ENCODE results near the gene NDEL1.
"Not testable (repeated sequence)": the region's sequence is repeated elsewhere in the genome, so short reads cannot be mapped to it uniquely, and the experiment has no call there.

NDEL1 gene

DNA sequence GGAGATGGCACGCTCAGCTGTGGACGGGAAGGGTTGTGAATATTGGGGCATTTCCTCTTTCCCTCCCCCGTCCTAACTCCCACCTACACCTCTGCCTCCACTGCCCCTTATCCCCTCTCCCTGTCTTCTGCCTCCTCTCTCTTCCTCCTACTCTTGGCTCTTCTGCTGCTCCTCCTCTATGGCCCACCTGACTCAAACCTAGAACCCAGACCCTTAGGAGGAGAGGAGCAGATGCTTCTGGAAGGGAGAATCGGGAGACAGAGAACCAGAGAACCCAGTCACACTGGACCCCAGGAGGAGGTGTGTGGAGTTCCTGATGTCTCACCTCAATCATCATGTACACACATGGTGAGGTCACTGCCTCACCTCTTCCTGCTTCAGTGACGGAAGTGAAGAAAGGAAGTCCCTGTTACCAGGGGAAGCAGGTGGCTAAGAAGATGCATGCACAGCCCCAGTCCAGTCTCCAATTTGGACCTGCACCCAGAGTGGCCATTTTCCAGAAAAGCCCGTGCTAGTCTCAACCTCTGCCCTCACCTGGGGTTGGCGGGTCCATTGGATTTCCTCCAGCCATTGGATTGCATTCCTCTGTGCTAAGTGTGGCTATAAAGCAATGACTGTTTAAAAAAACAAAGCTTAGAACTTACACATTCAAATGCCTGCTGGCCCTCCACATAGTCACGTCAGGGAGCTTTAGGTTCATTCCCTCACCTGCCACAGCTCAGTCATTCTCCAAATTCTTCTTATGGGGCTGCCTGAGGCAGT is 42.0 kb upstream of the NDEL1 start:
- H3K4me3 ChIP-seq (ENCODE audit: low read depth, low read length): no peak overlapping the region
- TF ChIP-seq, protein P1, sequence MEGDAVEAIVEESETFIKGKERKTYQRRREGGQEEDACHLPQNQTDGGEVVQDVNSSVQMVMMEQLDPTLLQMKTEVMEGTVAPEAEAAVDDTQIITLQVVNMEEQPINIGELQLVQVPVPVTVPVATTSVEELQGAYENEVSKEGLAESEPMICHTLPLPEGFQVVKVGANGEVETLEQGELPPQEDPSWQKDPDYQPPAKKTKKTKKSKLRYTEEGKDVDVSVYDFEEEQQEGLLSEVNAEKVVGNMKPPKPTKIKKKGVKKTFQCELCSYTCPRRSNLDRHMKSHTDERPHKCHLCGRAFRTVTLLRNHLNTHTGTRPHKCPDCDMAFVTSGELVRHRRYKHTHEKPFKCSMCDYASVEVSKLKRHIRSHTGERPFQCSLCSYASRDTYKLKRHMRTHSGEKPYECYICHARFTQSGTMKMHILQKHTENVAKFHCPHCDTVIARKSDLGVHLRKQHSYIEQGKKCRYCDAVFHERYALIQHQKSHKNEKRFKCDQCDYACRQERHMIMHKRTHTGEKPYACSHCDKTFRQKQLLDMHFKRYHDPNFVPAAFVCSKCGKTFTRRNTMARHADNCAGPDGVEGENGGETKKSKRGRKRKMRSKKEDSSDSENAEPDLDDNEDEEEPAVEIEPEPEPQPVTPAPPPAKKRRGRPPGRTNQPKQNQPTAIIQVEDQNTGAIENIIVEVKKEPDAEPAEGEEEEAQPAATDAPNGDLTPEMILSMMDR (IDR thresholded peaks at IDR 0.05; ENCODE audit: low read depth, low read length, missing control alignments): no peak
- no peak for DNase-seq (ENCODE audit: low read depth)

DNA sequence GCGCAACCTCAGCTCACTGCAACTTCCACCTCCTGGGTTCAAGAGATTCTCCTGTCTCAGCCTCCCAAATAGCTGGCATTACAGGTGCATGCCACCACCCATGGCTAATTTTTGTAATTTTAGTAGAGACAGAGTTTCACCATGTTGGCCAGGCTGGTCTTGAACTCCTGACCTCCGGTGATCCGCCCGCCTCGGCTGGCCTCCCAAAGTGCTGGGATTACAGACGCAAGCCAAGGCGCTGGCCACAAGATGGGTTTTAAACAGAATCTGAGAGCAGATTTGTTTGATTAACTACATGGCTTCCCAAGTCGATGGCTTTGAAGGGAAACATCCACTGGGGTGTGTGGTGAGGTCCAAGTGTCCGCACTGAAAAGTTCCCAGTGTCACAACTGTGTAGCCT is 41.2 kb upstream of the NDEL1 start:
- not testable (repeated sequence) for H3K4me3 ChIP-seq (ENCODE audit: low read depth, low read length); DNase-seq (ENCODE audit: low read depth)

DNA sequence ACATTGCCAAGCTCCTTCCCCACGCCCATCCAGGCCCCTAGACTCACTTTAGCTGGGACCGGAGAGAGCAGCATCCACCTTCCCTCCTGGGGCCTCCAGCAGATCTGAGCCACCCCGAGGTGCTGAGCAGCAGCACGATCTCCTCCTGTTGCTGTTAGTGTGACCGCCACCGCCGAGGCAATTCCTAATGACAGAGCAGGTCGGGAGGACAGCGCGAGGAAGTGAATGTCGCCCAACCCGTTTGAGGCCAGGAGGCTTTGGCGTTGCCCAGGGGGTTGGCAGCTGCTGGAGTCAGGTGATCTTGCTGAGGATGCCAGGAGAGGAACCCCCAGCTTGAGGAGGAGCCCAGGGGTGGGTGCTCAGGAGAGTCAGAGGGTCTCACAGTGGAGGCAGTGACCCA is 38.0 kb upstream of the NDEL1 start, which contains the start of gene RNF222:
Gene RNF222, minus strand, starts transcription at position 192 of the 400 bp plus-strand sequence. CDS start 4,366 bp downstream, outside the sequence.
- TF ChIP-seq, protein P1 (IDR thresholded peaks at IDR 0.05; ENCODE audit: low read depth, low read length, missing control alignments): no peak
- no peak within 1 kb of the TSS for H3K4me3 ChIP-seq (ENCODE audit: low read depth, low read length)
- DNase-seq (ENCODE audit: low read depth): no peak

DNA sequence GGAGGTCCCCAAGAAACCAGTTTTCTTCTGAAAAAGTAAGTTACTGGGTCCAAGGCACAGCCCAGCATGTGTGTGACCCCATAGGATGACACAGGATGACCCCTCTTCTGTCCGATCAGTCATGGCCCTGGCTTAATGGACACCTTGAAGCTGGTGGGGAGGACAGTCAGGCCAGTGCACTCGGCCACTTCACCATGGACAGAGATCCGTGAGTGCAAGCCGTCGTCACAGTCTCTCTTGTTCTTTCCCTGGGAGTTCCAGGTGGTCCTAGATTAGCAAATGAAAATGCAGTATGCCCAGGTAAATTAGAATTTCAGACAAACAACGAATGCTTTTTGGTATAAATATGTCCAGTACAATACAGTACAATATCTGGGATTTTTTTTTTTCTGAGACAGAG is 36.7 kb upstream of the NDEL1 start:
- no peak for DNase-seq (ENCODE audit: low read depth)
- TF ChIP-seq, protein P1 (IDR thresholded peaks at IDR 0.05; ENCODE audit: low read depth, low read length, missing control alignments): no peak
- H3K4me3 ChIP-seq (ENCODE audit: low read depth, low read length): no peak overlapping the region

DNA sequence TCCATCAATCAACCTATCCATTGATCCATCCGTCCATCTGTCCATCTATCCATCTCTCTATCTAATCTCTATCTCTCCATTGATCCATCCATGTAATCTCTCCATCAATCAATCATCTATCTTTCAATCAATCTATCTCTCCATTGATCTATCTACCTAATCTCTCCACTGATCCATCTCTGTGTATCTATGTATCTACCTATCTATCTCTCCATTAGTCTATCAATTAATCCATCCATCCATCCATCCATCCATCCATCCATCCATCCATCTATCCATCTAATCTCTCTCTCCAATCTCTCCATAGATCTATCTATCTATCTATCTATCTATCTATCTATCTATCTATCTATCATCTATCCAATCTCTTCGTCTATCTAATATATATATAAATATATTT is 34.6 kb upstream of the NDEL1 start:
- TF ChIP-seq, protein P1 (IDR thresholded peaks at IDR 0.05; ENCODE audit: low read depth, low read length, missing control alignments): no peak
- DNase-seq (ENCODE audit: low read depth): no peak
- H3K4me3 ChIP-seq (ENCODE audit: low read depth, low read length): no peak overlapping the region

DNA sequence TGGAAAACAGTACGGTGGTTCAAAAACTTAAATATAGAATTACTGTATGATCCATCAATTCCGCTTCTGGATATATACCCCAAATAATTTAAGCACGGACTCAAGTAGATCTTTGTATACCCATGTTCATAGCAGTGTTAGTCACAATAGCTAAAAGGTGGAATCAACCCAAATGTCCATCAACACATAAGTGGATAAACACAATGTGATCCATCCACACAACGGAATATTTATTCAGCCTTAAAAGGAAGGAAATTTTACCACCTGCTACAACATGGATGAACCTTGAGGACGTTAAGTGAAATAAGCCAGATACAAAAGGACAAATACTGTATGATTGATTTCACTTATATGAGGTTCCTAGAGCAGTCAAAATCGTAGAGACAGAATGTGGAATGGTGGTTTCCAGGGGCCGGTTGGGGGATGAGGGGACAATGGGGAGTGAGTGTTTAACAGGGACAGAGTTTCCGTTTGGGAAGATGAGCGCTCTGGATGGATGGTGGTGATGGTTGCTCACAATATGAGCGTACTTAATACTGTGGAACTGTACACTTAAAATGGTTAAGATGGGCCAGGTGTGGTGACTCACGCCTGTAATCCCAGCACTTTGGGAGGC is 32.7 kb upstream of the NDEL1 start:
- TF ChIP-seq, protein P1 (IDR thresholded peaks at IDR 0.05; ENCODE audit: low read depth, low read length, missing control alignments): no peak
- no peak for DNase-seq (ENCODE audit: low read depth)
- no peak overlapping the region for H3K4me3 ChIP-seq (ENCODE audit: low read depth, low read length)

DNA sequence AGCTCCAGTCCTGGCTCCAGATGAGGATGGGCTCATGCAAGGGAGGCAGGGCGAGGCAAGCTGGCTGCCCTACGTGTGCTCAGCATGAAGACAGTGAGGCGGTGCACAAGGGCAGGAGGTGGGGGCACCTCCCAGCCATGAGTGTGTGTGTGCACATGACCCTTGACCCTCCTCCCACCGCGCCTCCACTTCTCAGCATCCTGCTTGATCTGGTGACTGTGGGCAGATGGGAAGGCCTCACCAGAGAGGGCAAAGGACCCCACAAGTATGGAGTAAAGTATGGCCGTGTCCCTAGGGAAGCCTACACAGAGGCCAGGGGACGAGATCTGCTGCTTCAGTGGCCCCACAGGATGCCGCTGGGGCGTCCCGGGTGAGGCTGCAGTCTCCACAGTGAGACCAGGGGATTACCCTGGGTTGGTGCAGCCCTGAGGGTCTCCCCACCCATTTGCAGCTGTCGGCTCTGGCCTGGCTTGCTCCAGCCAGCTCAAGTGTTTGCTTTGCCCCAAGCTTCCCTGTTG is 30.1 kb upstream of the NDEL1 start:
- no peak for DNase-seq (ENCODE audit: low read depth)
- TF ChIP-seq, protein P1 (IDR thresholded peaks at IDR 0.05; ENCODE audit: low read depth, low read length, missing control alignments): no peak
- no peak overlapping the region for H3K4me3 ChIP-seq (ENCODE audit: low read depth, low read length)
